ENCODE data around the gene C17orf58. TPM values are rescaled to one million over a fixed set of nuclear protein-coding genes. Genes with fewer than 3 reads are reported as not detected.
"Not testable (repeated sequence)": the region's sequence is repeated elsewhere in the genome, so short reads cannot be mapped to it uniquely, and the experiment has no call there.

Gene C17orf58
- total and polyA plus RNA-seq, 4 experiments from 2014 or later: 0.58 to 1.4 (median 1.1) TPM

GRCh38 chr17:67982686-67983382 is 13.4 kb downstream of the C17orf58 start:
- Histone ChIP-seq H3K4me3 (ENCODE audit: low read length in 2 of 2) (no peak overlapping the region), H3K27ac (ENCODE audit: low read depth, low read length) (no peak overlapping the region), H3K27me3 (ENCODE audit: insufficient read depth, low read length) (no peaks in the 10 kb centered on the region), H3K36me3 (ENCODE audit: insufficient read depth, low read length) (no peaks in the 10 kb centered on the region), H3K9me3 (ENCODE audit: control insufficient read depth in 1 of 2, low read length in 2 of 2) (no peaks in the 10 kb centered on the region), H3K4me1 (ENCODE audit: insufficient read depth, low read length) (no peaks in the 10 kb centered on the region)
- POLR2A ChIA-PET (ENCODE audit: partially characterized antibody): no interaction called here
- Mint-ChIP-seq H3K27me3 (no peaks in the 10 kb centered on the region), H3K4me3 (no peak overlapping the region), H3K27ac (no peak overlapping the region), H3K36me3 (peaks cover 15 to 18% of the 10 kb centered on the region in 2 donors), H3K4me1 (no peaks in the 10 kb centered on the region), H3K9me3 (no peaks in the 10 kb centered on the region)
- CTCF ChIA-PET (ENCODE audit: partially characterized antibody): no interaction called here
- intact Hi-C loops (cut with micrococcal nuclease): no loop called here
- DNase-seq: no peak

GRCh38 chr17:67982034-67982640 is 14.1 kb downstream of the C17orf58 start:
- Histone ChIP-seq H3K4me1 (ENCODE audit: insufficient read depth, low read length) (no peaks in the 10 kb centered on the region), H3K4me3 (ENCODE audit: low read length in 2 of 2) (no peak overlapping the region), H3K36me3 (ENCODE audit: insufficient read depth, low read length) (no peaks in the 10 kb centered on the region), H3K9me3 (ENCODE audit: control insufficient read depth in 1 of 2, low read length in 2 of 2) (no peaks in the 10 kb centered on the region), H3K27ac (ENCODE audit: low read depth, low read length) (no peak overlapping the region), H3K27me3 (ENCODE audit: insufficient read depth, low read length) (no peaks in the 10 kb centered on the region)
- Mint-ChIP-seq H3K27me3 (no peaks in the 10 kb centered on the region), H3K27ac (no peak overlapping the region), H3K4me1 (no peaks in the 10 kb centered on the region), H3K9me3 (no peaks in the 10 kb centered on the region), H3K4me3 (no peak overlapping the region), H3K36me3 (peaks cover 15 to 18% of the 10 kb centered on the region in 2 donors)
- no peak for DNase-seq
- intact Hi-C loops (cut with micrococcal nuclease): no loop called here
- ChIA-PET POLR2A (ENCODE audit: partially characterized antibody) (no interaction called here), CTCF (ENCODE audit: partially characterized antibody) (no interaction called here)

GRCh38 chr17:67980883-67981282 is 15.4 kb downstream of the C17orf58 start:
- H3K4me3 ChIP-seq (ENCODE audit: low read length in 2 of 2); H3K9me3 Mint-ChIP-seq; CTCF ChIA-PET (ENCODE audit: partially characterized antibody); DNase-seq; H3K27me3 Mint-ChIP-seq; H3K27ac Mint-ChIP-seq; intact Hi-C loops (cut with micrococcal nuclease); H3K27ac ChIP-seq (ENCODE audit: low read depth, low read length); H3K27me3 ChIP-seq (ENCODE audit: insufficient read depth, low read length); H3K4me1 Mint-ChIP-seq; POLR2A ChIA-PET (ENCODE audit: partially characterized antibody); H3K9me3 ChIP-seq (ENCODE audit: control insufficient read depth in 1 of 2, low read length in 2 of 2); H3K36me3 ChIP-seq (ENCODE audit: insufficient read depth, low read length); H3K4me1 ChIP-seq (ENCODE audit: insufficient read depth, low read length); H3K4me3 Mint-ChIP-seq: not testable (repeated sequence)
- peaks cover 18 to 23% of the 10 kb centered on the region in 2 donors for H3K36me3 Mint-ChIP-seq

- POLR2A ChIA-PET (ENCODE audit: partially characterized antibody): no interaction called here
- no peaks in the 10 kb centered on the region for H3K4me1 Mint-ChIP-seq
Observed at GRCh38 chr17:67980456-67980855, 15.8 kb downstream of the C17orf58 start.

GRCh38 chr17:67976306-67976705 is 20.0 kb downstream of the C17orf58 start:
- H3K27me3 Mint-ChIP-seq; H3K4me1 ChIP-seq (ENCODE audit: insufficient read depth, low read length); H3K27ac ChIP-seq (ENCODE audit: low read depth, low read length); H3K27me3 ChIP-seq (ENCODE audit: insufficient read depth, low read length); H3K9me3 Mint-ChIP-seq; DNase-seq; POLR2A ChIA-PET (ENCODE audit: partially characterized antibody); intact Hi-C loops (cut with micrococcal nuclease); H3K4me1 Mint-ChIP-seq; H3K27ac Mint-ChIP-seq; H3K4me3 Mint-ChIP-seq; H3K9me3 ChIP-seq (ENCODE audit: control insufficient read depth in 1 of 2, low read length in 2 of 2); CTCF ChIA-PET (ENCODE audit: partially characterized antibody); H3K4me3 ChIP-seq (ENCODE audit: low read length in 2 of 2): not testable (repeated sequence)
- peaks cover 22 to 44% of the 10 kb centered on the region in 2 donors for H3K36me3 Mint-ChIP-seq
- H3K36me3 ChIP-seq (ENCODE audit: insufficient read depth, low read length): peaks cover 13% of the 10 kb centered on the region

More at GRCh38 chr17:67980456-67980855, 15.8 kb downstream of the C17orf58 start:
- H3K4me3 Mint-ChIP-seq: no peak overlapping the region
- intact Hi-C loops (cut with micrococcal nuclease): no loop called here
- CTCF ChIA-PET (ENCODE audit: partially characterized antibody): no interaction called here
- peaks cover 18 to 27% of the 10 kb centered on the region in 2 donors for H3K36me3 Mint-ChIP-seq
- Histone ChIP-seq H3K4me1 (ENCODE audit: insufficient read depth, low read length) (no peaks in the 10 kb centered on the region), H3K27me3 (ENCODE audit: insufficient read depth, low read length) (no peaks in the 10 kb centered on the region), H3K9me3 (ENCODE audit: control insufficient read depth in 1 of 2, low read length in 2 of 2) (no peaks in the 10 kb centered on the region), H3K36me3 (ENCODE audit: insufficient read depth, low read length) (no peaks in the 10 kb centered on the region), H3K4me3 (ENCODE audit: low read length in 2 of 2) (no peak overlapping the region), H3K27ac (ENCODE audit: low read depth, low read length) (no peak overlapping the region)
- no peak for DNase-seq
- H3K9me3 Mint-ChIP-seq: no peaks in the 10 kb centered on the region
- peak overlapping the region in 3 of 7 donors; percentile 17 to 51 (median 42) for H3K27ac Mint-ChIP-seq
- H3K27me3 Mint-ChIP-seq: no peaks in the 10 kb centered on the region

GRCh38 chr17:67974598-67975066 is 21.6 kb downstream of the C17orf58 start:
- POLR2A ChIA-PET (ENCODE audit: partially characterized antibody): no interaction called here
- no peak overlapping the region for H3K4me3 Mint-ChIP-seq
- intact Hi-C loops (cut with micrococcal nuclease): no loop called here
- Histone ChIP-seq H3K4me1 (ENCODE audit: insufficient read depth, low read length) (no peaks in the 10 kb centered on the region), H3K9me3 (ENCODE audit: control insufficient read depth in 1 of 2, low read length in 2 of 2) (no peaks in the 10 kb centered on the region), H3K4me3 (ENCODE audit: low read length in 2 of 2) (no peak overlapping the region), H3K27me3 (ENCODE audit: insufficient read depth, low read length) (no peaks in the 10 kb centered on the region), H3K27ac (ENCODE audit: low read depth, low read length) (no peak overlapping the region), H3K36me3 (ENCODE audit: insufficient read depth, low read length) (peaks cover 13% of the 10 kb centered on the region)
- CTCF ChIA-PET (ENCODE audit: partially characterized antibody): interaction anchor here (1.0 to 1.2 kb wide), 3 partner anchors 8 to 11 kb away, joined by 3 read pairs; no protein-coding TSS in a partner anchor
- H3K4me1 Mint-ChIP-seq: no peaks in the 10 kb centered on the region
- no peak overlapping the region for H3K27ac Mint-ChIP-seq
- H3K27me3 Mint-ChIP-seq: no peaks in the 10 kb centered on the region
- no peak for DNase-seq
- no peaks in the 10 kb centered on the region for H3K9me3 Mint-ChIP-seq
- peaks cover 19 to 40% of the 10 kb centered on the region in 2 donors for H3K36me3 Mint-ChIP-seq

- Histone ChIP-seq H3K4me3 (ENCODE audit: low read length in 2 of 2) (no peak overlapping the region), H3K4me1 (ENCODE audit: insufficient read depth, low read length) (no peaks in the 10 kb centered on the region), H3K9me3 (ENCODE audit: control insufficient read depth in 1 of 2, low read length in 2 of 2) (no peaks in the 10 kb centered on the region), H3K27me3 (ENCODE audit: insufficient read depth, low read length) (no peaks in the 10 kb centered on the region), H3K27ac (ENCODE audit: low read depth, low read length) (no peak overlapping the region), H3K36me3 (ENCODE audit: insufficient read depth, low read length) (peaks cover 13% of the 10 kb centered on the region)
- Mint-ChIP-seq H3K4me3 (no peak overlapping the region), H3K36me3 (peaks cover 19 to 41% of the 10 kb centered on the region in 2 donors), H3K4me1 (no peaks in the 10 kb centered on the region), H3K27ac (no peak overlapping the region), H3K27me3 (no peaks in the 10 kb centered on the region), H3K9me3 (no peaks in the 10 kb centered on the region)
- CTCF ChIA-PET (ENCODE audit: partially characterized antibody): interaction anchor here (1.0 to 1.1 kb wide), 2 partner anchors 8 to 9 kb away, joined by 3 read pairs; no protein-coding TSS in a partner anchor
- POLR2A ChIA-PET (ENCODE audit: partially characterized antibody): no interaction called here
- intact Hi-C loops (cut with micrococcal nuclease): no loop called here
- no peak for DNase-seq
Observed at GRCh38 chr17:67974185-67974584, 22.1 kb downstream of the C17orf58 start.
